NCI-H146 treated with DMSO at 0.1 percent for 48 hours (cell line): ENCODE data around the gene FBXL20.
"Not testable (repeated sequence)": the region's sequence is repeated elsewhere in the genome, so short reads cannot be mapped to it uniquely, and the experiment has no call there.

Experiments used
- DNase-seq: peaks from one replicate; lab custom pipeline; 2025; ENCODE audit not compliant: unreplicated experiment; lab: John Stamatoyannopoulos, UW

Gene FBXL20

DNA sequence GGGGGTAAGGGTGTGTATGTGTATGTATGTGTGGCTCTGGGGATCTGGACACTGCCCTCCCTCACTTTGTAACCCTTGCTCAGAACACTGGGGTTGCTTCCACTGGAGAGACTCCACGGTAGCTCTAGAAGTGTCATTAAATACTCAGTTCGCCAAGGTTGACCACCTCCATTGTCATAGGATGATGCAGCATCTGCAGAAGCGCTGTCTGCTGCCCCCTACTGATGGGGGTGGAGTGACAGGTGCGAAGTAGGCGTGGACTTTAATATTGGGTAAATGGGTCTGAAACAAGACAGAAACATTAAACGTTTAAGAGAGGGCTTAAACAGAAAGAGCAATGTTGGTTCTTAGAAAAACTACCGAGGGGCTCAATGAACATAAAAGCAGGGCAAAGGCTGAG is 140.1 kb downstream of the FBXL20 start:
- peak; percentile 17 for DNase-seq

DNA sequence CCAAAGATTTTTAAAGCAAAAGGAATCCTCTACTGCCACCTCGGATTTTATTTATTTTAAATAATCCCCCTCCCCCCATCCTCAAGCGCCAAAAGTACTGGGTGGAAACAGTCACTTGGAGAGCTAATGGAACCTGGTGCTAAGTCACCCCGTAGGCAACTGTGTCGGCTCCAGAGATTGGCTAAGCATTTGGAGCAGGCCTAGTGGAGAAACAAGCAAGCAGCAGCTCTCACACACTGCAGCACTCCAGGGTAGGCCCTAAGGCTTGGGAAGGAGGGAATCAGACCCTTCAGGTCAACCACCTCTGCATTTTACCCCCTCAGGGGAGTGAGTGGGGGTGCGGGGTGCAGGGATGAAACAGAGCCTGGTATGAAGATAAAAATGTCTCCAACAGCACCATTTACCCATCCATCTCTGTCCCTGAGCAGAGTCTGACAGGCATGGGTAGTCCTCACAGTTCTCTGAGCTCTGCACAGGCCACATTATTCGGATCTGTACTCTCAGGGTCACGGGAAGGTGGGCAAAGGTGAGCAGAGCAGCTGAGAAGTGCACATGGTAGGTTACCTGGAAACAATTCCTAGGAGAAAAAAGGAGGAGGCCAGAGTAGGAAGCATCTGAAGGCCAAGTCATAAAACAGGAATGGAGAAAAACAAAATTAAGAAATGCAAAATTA is 148.5 kb downstream of the FBXL20 start:
- DNase-seq = no peak

DNA sequence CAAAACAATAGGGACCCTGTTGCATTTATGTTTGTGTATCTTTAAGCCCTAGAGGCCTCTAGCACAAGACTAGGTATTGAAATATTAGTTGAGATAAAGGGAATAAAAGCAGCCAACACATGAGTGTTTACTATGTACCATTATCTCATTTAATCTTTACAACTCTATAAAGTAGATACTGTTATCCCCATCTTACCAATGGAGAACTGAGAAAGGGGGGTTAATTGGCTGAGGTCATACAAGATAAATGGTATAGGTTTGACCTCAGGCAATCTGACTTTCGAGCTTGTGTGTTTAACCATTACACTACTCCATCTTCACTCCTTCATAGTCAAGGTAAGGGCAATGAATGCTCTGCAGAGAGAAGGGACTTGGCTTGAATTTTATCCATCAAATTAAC is 149.4 kb downstream of the FBXL20 start:
- no peak for DNase-seq

DNA sequence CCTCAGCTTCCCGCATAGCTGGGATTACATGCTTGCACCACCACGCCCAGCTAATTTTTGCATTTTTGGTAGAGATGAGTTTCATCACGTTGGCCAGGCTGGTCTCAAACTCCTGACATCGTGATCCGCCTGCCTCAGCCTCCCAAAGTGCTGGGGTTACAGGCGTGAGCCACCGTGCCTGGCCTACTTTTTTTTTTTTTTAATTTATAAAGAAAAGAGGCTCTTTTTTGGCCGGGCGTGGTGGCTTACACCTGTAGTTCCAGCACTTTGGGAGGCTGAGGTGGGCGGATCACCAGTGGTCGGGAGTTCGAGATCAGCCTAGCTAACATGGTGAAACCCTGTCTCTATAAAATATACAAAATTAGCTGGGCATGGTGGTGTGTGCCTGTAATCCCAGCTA is 151.3 kb downstream of the FBXL20 start:
- DNase-seq = not testable (repeated sequence)

- DNase-seq = no peak
Measured at GRCh38 chr17:39246274-39246673, 155.2 kb downstream of the FBXL20 start.

DNA sequence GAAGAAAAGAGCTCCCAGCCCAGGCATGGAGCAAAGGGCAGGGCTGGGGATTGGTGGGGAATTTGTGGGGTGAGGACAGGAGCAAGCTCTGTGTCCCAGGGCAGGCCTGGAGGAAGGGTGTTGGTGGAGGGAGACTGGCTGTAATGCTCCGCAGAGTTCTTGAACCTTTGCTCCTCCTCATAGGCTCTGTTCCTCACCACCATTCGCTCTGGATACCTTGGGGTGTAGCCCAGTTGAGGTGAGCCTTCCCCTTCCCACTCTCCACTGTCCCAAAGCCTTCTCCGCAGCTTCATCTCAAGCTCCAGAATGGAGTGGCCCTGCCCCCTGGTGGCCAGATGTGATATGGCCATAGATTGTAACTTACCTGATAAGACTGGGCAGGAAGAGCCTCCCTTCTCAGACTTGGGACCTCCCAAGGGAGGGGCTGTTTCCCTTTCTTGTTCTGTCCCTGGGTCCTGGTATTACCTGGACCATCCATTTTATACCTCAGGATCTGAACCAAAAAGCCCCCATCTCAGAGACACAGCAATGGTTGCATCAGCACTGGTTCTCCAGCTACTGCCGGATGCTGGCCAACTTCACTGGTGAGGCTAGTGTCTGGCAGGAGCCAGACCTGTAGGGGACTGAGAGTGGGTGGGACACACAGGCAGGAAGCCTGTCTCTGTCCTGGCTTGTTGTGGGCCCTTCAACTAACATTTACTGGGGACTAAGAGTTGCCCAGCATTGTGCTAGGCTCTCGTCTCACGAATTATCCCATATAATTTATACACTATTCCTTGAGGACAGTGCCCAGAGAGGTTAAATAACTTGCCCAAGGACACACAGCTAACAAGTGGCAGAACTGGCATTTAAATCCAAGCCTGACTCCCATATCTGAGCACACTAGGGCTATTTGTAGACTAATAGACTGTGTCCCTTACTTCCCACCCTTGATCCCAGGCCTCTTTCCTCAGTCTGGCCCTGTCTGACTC is 156.5 kb downstream of the FBXL20 start:
- DNase-seq = peak; percentile 59

DNA sequence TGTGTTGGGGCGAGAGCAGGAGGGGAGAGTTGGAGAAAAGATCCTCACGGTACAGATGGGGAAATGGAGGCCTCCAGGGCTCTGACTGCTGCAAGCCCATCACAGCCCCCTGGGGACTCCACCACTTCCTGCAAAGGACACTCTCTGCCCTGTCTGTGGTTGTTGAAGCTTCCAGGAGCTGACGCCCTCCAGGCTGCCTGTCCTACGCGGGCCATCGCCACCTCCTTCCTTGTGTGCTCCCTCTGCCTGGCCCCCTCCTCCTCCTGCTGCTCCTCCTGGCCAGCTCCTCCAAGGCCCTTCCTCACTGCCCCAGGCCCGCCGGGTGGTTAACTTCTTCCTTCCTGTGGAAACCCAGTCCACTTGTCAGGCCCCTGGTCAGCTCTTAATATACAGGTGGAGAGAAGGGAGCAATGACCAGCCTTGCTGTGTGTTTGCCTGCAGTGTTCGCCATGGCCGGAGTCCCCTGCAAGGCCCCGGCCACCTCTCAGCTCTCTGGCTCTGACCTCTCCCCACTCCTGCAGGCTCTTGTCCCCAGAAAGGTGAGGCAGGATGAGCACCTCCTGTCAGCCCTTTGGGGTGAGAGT is 157.3 kb downstream of the FBXL20 start:
- DNase-seq = no peak

DNA sequence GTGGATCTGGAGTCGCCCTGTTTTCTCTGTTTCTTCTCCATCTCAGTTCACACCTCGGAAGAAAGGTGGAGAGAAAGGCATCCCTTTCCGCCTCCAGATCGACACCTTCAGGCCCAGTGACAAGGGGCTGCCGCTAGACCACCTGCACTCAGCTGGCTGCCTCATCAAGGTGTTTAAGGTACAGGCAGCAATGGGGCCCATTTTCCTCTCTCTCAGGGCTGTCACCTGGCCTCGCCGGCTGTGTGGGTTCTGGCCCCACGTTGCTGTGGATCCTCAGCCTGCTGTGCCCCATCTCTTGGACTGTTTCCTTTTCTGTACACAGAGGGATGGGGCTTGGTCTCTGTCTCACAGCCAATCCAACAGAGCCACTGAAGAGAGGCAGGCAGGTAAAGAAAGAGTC is 158.3 kb downstream of the FBXL20 start:
- DNase-seq = no peak

- DNase-seq = no peak
Measured at GRCh38 chr17:39240631-39241030, 160.8 kb downstream of the FBXL20 start.

DNA sequence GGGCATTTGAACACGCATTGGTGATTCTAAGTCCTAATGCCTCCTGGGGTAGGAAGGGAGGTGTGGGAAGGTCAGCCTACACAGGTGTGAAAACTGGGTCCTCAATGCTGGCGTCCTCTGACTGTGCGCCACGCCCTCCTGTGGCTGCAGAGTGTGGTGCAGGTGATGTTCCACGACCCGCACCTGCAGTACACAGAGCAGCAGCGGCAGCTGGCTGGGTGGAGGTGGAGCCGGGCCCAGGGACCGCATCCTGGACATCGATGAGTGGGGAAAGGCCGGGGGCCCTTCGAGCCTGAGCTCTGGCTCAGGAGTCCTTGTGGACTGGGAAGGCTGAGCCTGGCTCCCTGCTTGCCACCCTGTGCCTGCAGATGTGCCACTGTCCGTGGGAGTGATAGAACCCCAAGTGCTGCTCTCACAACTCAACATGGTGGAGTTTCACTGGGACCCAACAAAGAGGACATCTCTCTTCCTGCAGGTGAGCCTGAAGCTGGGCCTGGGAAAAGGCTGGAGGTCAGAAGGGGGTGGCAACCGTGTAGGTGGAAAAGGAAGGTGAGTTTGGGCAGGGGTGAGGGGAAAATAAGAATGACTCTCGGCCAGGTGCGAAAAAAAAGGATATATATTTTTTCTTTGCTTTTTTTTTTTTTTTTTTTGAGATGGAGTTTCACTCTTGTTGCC is 161.6 kb downstream of the FBXL20 start:
- peak; percentile 28 for DNase-seq

GRCh38 chr17:39238311-39238972 is 163.0 kb downstream of the FBXL20 start:
- no peak for DNase-seq

DNA sequence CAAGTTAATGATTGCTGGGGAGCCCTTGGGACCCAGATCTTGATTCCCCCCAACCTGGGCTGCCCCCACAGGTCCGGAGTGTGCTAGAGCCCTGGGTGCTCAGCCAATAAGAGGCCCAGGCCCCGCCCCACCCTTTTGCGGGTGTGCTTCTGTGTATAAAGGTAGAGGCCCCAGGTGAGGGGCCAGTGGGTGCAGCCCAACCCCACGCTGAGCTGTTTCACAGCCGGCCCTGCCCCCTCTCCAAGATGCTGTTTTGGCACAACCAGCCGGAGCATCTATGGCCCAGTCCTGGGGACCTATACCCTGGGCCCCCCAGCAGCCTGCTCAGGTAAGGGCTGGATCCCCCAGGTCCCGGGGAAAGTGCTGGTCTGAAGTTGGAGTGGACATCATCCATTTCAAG is 163.8 kb downstream of the FBXL20 start:
- no peak for DNase-seq

DNA sequence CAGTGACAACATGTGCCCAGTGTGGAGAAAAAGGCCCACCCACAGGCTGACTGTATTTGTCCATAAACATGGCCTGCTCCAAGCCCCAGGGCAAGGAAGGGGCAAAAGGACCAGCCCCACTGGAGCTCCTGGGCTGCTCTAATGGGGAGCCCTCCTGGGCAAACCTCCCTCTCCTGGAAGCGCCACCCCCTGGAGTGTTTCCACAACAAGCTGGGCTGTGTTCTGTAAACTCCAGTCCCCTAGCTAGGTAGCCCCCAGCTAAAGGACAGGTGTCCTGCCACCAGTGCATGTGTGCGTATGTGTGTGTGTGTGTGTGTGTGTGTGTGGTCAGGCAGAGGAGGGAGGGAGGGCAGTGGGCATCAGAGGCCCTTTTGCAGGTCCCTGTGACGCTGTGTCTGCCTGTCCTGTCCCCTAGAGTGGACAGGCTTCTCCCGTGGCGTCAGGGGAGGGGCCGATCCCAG is 164.4 kb downstream of the FBXL20 start:
- peak; percentile 74 for DNase-seq

- DNase-seq = no peak
Measured at GRCh38 chr17:39236450-39236927, 164.9 kb downstream of the FBXL20 start.

GRCh38 chr17:39235555-39236449 is 165.6 kb downstream of the FBXL20 start:
- DNase-seq = peak; percentile 29

DNA sequence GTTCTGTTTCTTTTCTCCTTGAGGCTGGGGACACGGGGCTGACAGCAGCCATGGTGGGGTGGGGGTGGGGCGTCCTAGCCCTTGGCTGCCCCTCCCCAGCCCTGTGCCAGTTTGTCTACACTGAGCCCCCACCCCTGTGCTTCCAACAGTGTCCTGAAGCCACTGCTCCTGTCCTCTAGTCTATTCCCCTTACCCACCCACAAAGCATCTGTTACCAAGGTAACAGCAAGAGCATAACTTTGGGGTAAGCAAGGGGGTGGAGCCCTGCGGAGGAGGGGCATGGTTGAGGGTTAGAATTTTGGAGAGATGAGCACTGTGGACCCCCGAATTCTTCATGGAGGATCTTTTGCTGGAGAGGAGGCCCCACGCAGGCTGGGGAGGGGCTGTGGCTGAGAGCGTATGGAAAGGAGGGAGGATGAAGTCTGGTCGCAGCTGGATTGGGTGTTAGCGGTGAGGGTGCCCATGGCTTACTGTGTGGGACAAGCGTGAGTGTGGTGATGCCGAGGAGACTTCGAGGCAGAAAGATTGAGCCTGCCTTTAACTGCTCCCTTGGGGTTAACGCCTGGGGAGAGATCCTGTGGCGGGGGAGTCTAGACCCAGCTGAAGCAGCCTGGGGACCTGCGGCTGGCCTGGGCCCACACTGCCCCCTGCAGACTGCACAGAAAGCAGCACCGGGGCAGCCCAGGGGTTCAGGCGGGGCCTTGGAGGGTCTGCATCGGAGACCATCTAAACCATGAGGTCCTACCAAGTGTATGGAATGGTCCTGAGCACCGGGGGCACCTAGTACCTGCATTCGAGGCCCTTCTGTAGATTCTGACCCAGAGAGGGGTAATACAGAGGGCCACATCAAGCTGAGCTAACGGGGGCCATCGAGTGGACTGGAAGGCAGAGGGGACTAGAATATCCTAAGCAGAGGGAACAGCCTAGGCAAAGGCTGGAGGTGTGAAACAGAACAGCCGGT is 169.6 kb downstream of the FBXL20 start:
- DNase-seq = no peak

DNA sequence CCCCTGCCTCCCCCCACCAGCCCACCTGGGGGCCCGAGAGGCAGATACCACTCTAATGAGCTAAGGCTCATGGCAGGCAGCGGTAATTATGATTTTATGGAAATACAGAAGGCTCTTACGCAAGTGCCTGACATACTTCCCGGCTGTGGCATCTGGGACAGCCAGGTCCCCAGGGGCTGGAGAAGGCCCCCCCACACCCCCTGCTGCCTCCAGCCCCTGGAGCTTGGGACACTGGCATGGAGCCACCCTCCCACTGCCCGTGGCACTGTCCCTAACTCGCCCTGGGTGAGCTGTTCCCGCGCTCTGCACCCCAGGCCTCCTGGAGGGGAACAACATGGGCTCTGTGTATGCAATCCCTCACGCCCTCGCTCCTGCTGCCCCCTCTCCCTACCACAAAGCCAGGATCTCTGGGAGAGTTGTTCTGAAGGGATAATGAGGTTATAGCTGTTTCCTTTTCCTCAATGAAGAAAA is 170.3 kb downstream of the FBXL20 start:
- no peak for DNase-seq

DNA sequence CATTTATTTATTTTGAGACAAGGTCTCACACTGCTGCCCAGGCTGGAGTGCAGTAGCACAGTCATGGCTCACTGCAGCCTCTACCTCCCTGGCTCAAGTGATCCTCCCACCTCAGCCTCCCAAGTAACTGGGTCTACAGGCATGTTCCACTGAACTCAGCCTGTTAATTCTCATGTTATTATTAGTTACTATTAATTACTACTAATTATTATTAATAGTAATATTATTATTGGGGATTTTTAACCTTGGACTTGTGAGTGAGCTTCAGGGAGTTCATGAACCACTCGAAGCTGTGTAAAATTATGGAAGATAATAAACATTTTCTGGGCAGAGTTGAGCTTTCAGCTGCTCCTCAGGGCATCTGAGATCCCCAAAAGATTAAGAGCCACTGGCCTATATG is 171.1 kb downstream of the FBXL20 start:
- DNase-seq = no peak
